Activated B cell treated with CpG ODN at 0.5 μM for 24 hours (primary cell): ENCODE results near the gene BIRC3. TPM values are rescaled to one million over a fixed set of nuclear protein-coding genes. Genes with fewer than 3 reads are reported as not detected.

Experiments used
- ATAC-seq: fragments of 200-7000 bp; cut with Tn5 transposase; one replicate; pipeline ENCODE4 v1.10.0; 2021; ENCODE audit warnings: low read depth, mild to moderate bottlenecking, moderate library complexity
- CTCF ChIA-PET: fragments of 350-600 bp; sonication (Branson Sonifier 250); formaldehyde crosslinking; loops from one replicate; lab custom pipeline; 2021; ENCODE audit warnings: antibody characterized with exemption; lab: Charles Lee
- POLR2A ChIA-PET: fragments of 350-600 bp; sonication (Branson Sonifier 250); formaldehyde crosslinking; loops from one replicate; lab custom pipeline; 2021; ENCODE audit warnings: antibody characterized with exemption; lab: Charles Lee
- DNase-seq: peaks from one replicate; pipeline ENCODE4 v3.0.0; 2022
- H3K27ac Mint-ChIP-seq: one replicate; pipeline ENCODE4 v1.8.0; 2020; ENCODE audit warnings: mixed read lengths
- H3K27me3 Mint-ChIP-seq: one replicate; pipeline ENCODE4 v1.8.0; 2021; ENCODE audit warnings: mixed read lengths
- H3K36me3 Mint-ChIP-seq: one replicate; pipeline ENCODE4 v1.8.0; 2021; ENCODE audit warnings: low read depth, mixed read lengths
- H3K4me1 Mint-ChIP-seq: one replicate; pipeline ENCODE4 v1.8.0; 2021; ENCODE audit warnings: mixed read lengths
- H3K4me3 Mint-ChIP-seq: one replicate; pipeline ENCODE4 v1.8.0; 2020; ENCODE audit warnings: mild to moderate bottlenecking, mixed read lengths
- H3K9me3 Mint-ChIP-seq: one replicate; pipeline ENCODE4 v1.8.0; 2020; ENCODE audit warnings: mixed read lengths
- CTCF ChIP-seq: fragments of 200-600 bp; IDR thresholded peaks from one replicate; pipeline ENCODE4 v1.8.0; 2022; ENCODE audit warnings: antibody characterized with exemption, mild to moderate bottlenecking
- intact Hi-C: fragments of 100-400 bp; cut with micrococcal nuclease; formaldehyde crosslinking; loops from one replicate; pipeline ENCODE4 v1.15.1; 2024
- total RNA-seq: library from RNA; stranded (reverse); gene quantifications from 2 replicates; pipeline ENCODE4 v1.2.3, GENCODE V29; 2022

Gene BIRC3
- total RNA-seq, 1 donor from 2014 or later, result 270 TPM

- intact Hi-C loops, result no loop called here
- CTCF ChIA-PET, result interaction anchor here (1.0 to 1.8 kb wide), 3 partner anchors 8 to 227 kb away, joined by 3 to 5 read pairs (median 3); no protein-coding TSS in a partner anchor
- no peak overlapping the region for H3K4me3 Mint-ChIP-seq
- ATAC-seq (no peak), DNase-seq (no peak)
- H3K27ac Mint-ChIP-seq, result peak overlapping the region; percentile 18
- peaks cover 9% of the 10 kb centered on the region for H3K4me1 Mint-ChIP-seq
- no peak for TF ChIP-seq CTCF
- H3K9me3 Mint-ChIP-seq, result no peaks in the 10 kb centered on the region
- H3K36me3 Mint-ChIP-seq, result peaks cover 77% of the 10 kb centered on the region
- H3K27me3 Mint-ChIP-seq, result no peaks in the 10 kb centered on the region
- POLR2A ChIA-PET, result no interaction called here
These were observed 68.1 kb downstream of the BIRC3 start for GRCh38 chr11:102385085-102386007.

GRCh38 chr11:102386136-102386734 is 69.0 kb downstream of the BIRC3 start:
- no peak overlapping the region for H3K4me3 Mint-ChIP-seq
- peaks cover 13% of the 10 kb centered on the region for H3K4me1 Mint-ChIP-seq
- TF ChIP-seq CTCF, result no peak
- no peaks in the 10 kb centered on the region for H3K27me3 Mint-ChIP-seq
- peaks cover 72% of the 10 kb centered on the region for H3K36me3 Mint-ChIP-seq
- ChIA-PET POLR2A (no interaction called here), CTCF (interaction anchor here (1.4 kb wide), 1 partner anchor 110 kb away, joined by 3 read pairs; no protein-coding TSS in a partner anchor)
- intact Hi-C loops, result no loop called here
- ATAC-seq (no peak), DNase-seq (no peak)
- H3K9me3 Mint-ChIP-seq, result no peaks in the 10 kb centered on the region
- H3K27ac Mint-ChIP-seq, result no peak overlapping the region

- H3K27me3 Mint-ChIP-seq, result no peaks in the 10 kb centered on the region
- intact Hi-C loops, result no loop called here
- peaks cover 13% of the 10 kb centered on the region for H3K4me1 Mint-ChIP-seq
- no peaks in the 10 kb centered on the region for H3K9me3 Mint-ChIP-seq
- ChIA-PET CTCF (interaction anchor here (0.7 kb wide), 1 partner anchor 109 kb away, joined by 4 read pairs; no protein-coding TSS in a partner anchor), POLR2A (interaction anchor here (0.7 kb wide), 1 partner anchor 86 kb away, joined by 3 read pairs; no protein-coding TSS in a partner anchor)
- H3K36me3 Mint-ChIP-seq, result peaks cover 71% of the 10 kb centered on the region
- DNase-seq, result no peak
- no peak for ATAC-seq
- no peak overlapping the region for H3K4me3 Mint-ChIP-seq
- H3K27ac Mint-ChIP-seq, result no peak overlapping the region
- no peak for TF ChIP-seq CTCF
These were observed 69.9 kb downstream of the BIRC3 start for GRCh38 chr11:102387043-102387781.

Other genes starting within 250 kb of the BIRC3 start
- gene YAP1, start 207.0 kb upstream of the BIRC3 start, total RNA-seq, result not detected in 2 replicates
- gene BIRC2, start 29.7 kb downstream of the BIRC3 start, total RNA-seq, result 27.1 and 34.9 TPM in 2 replicates
- 182 and 191 TPM in 2 replicates for gene TMEM123, start 135.3 kb downstream of the BIRC3 start, total RNA-seq
- not detected in 2 replicates for gene MMP7, start 213.3 kb downstream of the BIRC3 start, total RNA-seq